GM18873 (cell line): ENCODE data around the gene ADAM22.
"Not testable (repeated sequence)": the region's sequence is repeated elsewhere in the genome, so short reads cannot be mapped to it uniquely, and the experiment has no call there.

Source experiments
- ATAC-seq: cut with Tn5 transposase; IDR thresholded peaks from one replicate; pipeline ENCODE4 v1.9.1; 2021; ENCODE audit warnings: mild to moderate bottlenecking, moderate library complexity, moderate number of reproducible peaks; ENCODE audit not compliant: unreplicated experiment, low FRiP score

Gene ADAM22

GRCh38 chr7:87933953-87934698, at the start of gene ADAM22:
Gene ADAM22, plus strand, starts transcription at chr7:87934251. Its CDS starts 215 bp downstream, at chr7:87934466.
- peak; percentile 94 for ATAC-seq

GRCh38 chr7:87885018-87885417, 49.0 kb upstream of the ADAM22 start:
- no peak for ATAC-seq

- ATAC-seq, result no peak
Measured at GRCh38 chr7:87886875-87887274, 47.2 kb upstream of the ADAM22 start.

- ATAC-seq, result no peak
Measured at GRCh38 chr7:87895363-87895762, 38.7 kb upstream of the ADAM22 start.

- ATAC-seq, result no peak
Measured at GRCh38 chr7:87899255-87899654, 34.8 kb upstream of the ADAM22 start.

GRCh38 chr7:87907136-87907906, 26.7 kb upstream of the ADAM22 start:
- ATAC-seq, result not testable (repeated sequence)

GRCh38 chr7:87908814-87909213, 25.2 kb upstream of the ADAM22 start:
- ATAC-seq, result not testable (repeated sequence)

GRCh38 chr7:87912121-87912520, 21.9 kb upstream of the ADAM22 start:
- ATAC-seq, result no peak

- no peak for ATAC-seq
Measured at GRCh38 chr7:87918740-87919139, 15.3 kb upstream of the ADAM22 start.

GRCh38 chr7:87919875-87920274, 14.2 kb upstream of the ADAM22 start:
- no peak for ATAC-seq

- no peak for ATAC-seq
Measured at GRCh38 chr7:87920578-87920977, 13.5 kb upstream of the ADAM22 start.

- not testable (repeated sequence) for ATAC-seq
Measured at GRCh38 chr7:87922759-87923395, 11.2 kb upstream of the ADAM22 start.

- peak; percentile 98 for ATAC-seq
Measured at GRCh38 chr7:87926581-87927461, 7.2 kb upstream of the ADAM22 start.

GRCh38 chr7:87933605-87933952, 472 bp upstream of the ADAM22 start:
- peak; percentile 32 for ATAC-seq

GRCh38 chr7:87934699-87935383, 790 bp downstream of the ADAM22 start:
- no peak for ATAC-seq

GRCh38 chr7:87935384-87935706, 1.3 kb downstream of the ADAM22 start:
- ATAC-seq, result no peak

- ATAC-seq, result no peak
Measured at GRCh38 chr7:87941138-87941537, 7.1 kb downstream of the ADAM22 start.

- ATAC-seq, result no peak
Measured at GRCh38 chr7:87944547-87944946, 10.5 kb downstream of the ADAM22 start.

- ATAC-seq, result not testable (repeated sequence)
Measured at GRCh38 chr7:87945926-87946325, 11.9 kb downstream of the ADAM22 start.

GRCh38 chr7:87948371-87948770, 14.3 kb downstream of the ADAM22 start:
- no peak for ATAC-seq
